ENCODE measurements around the gene GRIN3B.
"Not testable (repeated sequence)": the region's sequence is repeated elsewhere in the genome, so short reads cannot be mapped to it uniquely, and the experiment has no call there.

GRIN3B gene

GRCh38 chr19:1000095-1000494 is at the start of gene GRIN3B:
GRIN3B (plus strand) TSS chr19:1000419; CDS start chr19:1000438, 19 bp downstream.
- peak; percentile 90 for DNase-seq (ENCODE audit: low spot score)

GRCh38 chr19:952049-952679 is 48.1 kb upstream of the GRIN3B start:
- no peak for DNase-seq (ENCODE audit: low spot score)

GRCh38 chr19:952680-953444 is 47.4 kb upstream of the GRIN3B start:
- DNase-seq (ENCODE audit: low spot score): no peak

- no peak for DNase-seq (ENCODE audit: low spot score)
Observed at GRCh38 chr19:953445-954271, 46.6 kb upstream of the GRIN3B start.

GRCh38 chr19:954272-954671 is 45.9 kb upstream of the GRIN3B start:
- no peak for DNase-seq (ENCODE audit: low spot score)

GRCh38 chr19:954672-955494 is 45.3 kb upstream of the GRIN3B start:
- no peak for DNase-seq (ENCODE audit: low spot score)

GRCh38 chr19:955803-956765 is 44.1 kb upstream of the GRIN3B start:
- peak; percentile 83 for DNase-seq (ENCODE audit: low spot score)

- peak; percentile 83 for DNase-seq (ENCODE audit: low spot score)
Observed at GRCh38 chr19:956766-957440, 43.3 kb upstream of the GRIN3B start.

GRCh38 chr19:957578-957977 is 42.6 kb upstream of the GRIN3B start:
- not testable (repeated sequence) for DNase-seq (ENCODE audit: low spot score)

- DNase-seq (ENCODE audit: low spot score): no peak
Observed at GRCh38 chr19:958967-959855, 41.0 kb upstream of the GRIN3B start.

- no peak for DNase-seq (ENCODE audit: low spot score)
Observed at GRCh38 chr19:960020-960419, 40.2 kb upstream of the GRIN3B start.

GRCh38 chr19:960601-960938 is 39.6 kb upstream of the GRIN3B start:
- no peak for DNase-seq (ENCODE audit: low spot score)

GRCh38 chr19:961866-962620 is 38.2 kb upstream of the GRIN3B start:
- no peak for DNase-seq (ENCODE audit: low spot score)

- DNase-seq (ENCODE audit: low spot score): no peak
Observed at GRCh38 chr19:962683-963400, 37.4 kb upstream of the GRIN3B start.

GRCh38 chr19:963486-963951 is 36.7 kb upstream of the GRIN3B start:
- no peak for DNase-seq (ENCODE audit: low spot score)

- DNase-seq (ENCODE audit: low spot score): no peak
Observed at GRCh38 chr19:964116-964520, 36.1 kb upstream of the GRIN3B start.

Data from ecto neural progenitor cell (in vitro differentiated cells).